AG09309 (cell line): ENCODE data around the gene CD79B.

Experiments
- DNase-seq: peaks from one replicate; pipeline ENCODE4 v3.0.0-alpha.2; 2010; ENCODE audit warnings: low read depth
- H3K4me3 ChIP-seq: 2 replicates; pipeline ENCODE4 v1.5.1; 2011; ENCODE audit warnings: mild to moderate bottlenecking, low read depth, low read length, moderate library complexity; ENCODE audit not compliant: control insufficient read depth
- CTCF ChIP-seq: IDR thresholded peaks from 2 replicates; pipeline ENCODE4 v1.5.1; 2011; ENCODE audit warnings: mild to moderate bottlenecking, low read depth, low read length, inconsistent platforms; ENCODE audit not compliant: insufficient read depth, control insufficient read depth; ENCODE audit errors: missing control alignments

Gene CD79B

DNA sequence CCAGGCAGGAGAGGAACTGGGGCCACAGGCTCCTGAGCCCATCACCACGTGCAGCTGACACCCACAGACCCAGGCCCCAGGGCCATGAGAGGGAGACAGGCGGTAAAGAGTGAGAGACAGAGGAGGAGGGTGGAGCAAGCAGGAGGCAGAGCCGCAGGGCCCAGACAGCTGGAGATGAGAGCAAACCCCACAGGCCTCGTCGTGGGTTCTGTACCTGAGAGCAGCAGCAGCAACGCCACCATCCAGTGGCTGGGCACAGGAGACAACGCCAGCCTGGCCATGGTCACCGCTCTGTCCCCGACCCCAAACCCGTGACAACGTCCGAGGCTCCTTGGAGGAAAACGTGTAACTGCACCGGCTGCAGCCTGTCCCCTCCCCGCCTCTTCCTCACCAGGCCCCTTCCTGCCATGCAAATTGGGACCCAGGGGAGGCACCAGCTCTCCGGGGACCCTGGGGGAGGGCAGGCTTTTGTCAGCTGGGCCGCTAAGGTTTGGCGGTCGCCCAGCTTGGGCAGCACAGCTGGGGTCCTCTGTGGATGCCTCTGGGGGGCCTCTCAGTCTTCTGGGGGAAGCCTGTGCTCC is at the start of gene CD79B:
CD79B (minus strand) TSS at position 351 of the 581 bp plus-strand sequence; CDS start at position 281, 70 bp downstream.
- TF ChIP-seq CTCF: no peak
- no peak for DNase-seq
- no peak within 1 kb of the TSS for H3K4me3 ChIP-seq

DNA sequence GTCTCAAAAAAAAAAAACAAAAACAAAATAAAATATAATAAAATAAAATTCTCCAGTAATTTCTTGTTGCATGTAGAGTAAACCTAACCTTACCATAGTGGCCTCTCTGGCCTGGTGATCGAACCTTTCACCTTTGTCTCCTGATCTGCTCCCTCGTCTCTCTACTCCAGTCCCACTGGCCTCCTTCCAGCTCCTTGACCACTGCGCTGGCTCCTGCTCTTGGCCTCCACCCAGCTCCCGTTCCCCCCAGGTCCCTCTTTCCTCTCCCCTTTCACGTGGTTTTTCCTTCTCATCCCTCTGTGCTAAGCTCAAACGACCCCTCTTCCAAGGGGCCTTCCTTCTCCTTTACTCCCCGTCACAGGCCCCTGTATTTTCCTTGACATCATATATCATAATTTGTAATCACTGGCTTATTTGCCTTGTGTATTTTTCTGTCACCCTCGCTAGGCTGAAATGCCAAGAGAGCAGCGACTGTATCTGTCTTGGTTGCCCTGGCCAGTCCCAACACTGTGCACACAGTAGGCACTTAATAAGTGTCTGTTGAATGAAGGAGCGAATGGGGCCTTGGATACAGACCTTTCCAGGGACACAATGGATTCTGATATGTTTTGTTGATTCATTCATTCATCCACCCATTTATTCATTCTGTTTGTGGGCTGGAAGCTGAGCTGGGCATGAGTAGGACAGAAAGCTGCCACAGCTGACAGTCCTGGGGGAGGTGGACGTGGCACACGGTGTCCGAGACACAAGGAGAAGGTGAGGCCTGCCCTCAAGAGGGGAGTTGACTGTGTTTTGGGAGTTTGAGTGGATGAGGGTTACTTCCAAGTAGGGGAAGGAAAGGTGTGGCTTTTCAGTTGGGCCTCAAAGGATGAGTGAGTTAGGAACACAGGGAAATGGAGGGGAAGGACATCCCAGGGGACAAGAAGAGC is 46.4 kb upstream of the CD79B start:
- no peak overlapping the region for H3K4me3 ChIP-seq
- DNase-seq: no peak
- TF ChIP-seq CTCF: no peak

- H3K4me3 ChIP-seq: no peak overlapping the region
- DNase-seq: no peak
- TF ChIP-seq CTCF: no peak
These were observed 44.6 kb upstream of the CD79B start for GRCh38 chr17:63976702-63977101.

- H3K4me3 ChIP-seq: no peak overlapping the region
- no peak for TF ChIP-seq CTCF
- no peak for DNase-seq
These were observed 43.5 kb upstream of the CD79B start for GRCh38 chr17:63975541-63976092.

GRCh38 chr17:63974594-63975192 is 42.6 kb upstream of the CD79B start:
- TF ChIP-seq CTCF: no peak
- H3K4me3 ChIP-seq: no peak overlapping the region
- DNase-seq: no peak

DNA sequence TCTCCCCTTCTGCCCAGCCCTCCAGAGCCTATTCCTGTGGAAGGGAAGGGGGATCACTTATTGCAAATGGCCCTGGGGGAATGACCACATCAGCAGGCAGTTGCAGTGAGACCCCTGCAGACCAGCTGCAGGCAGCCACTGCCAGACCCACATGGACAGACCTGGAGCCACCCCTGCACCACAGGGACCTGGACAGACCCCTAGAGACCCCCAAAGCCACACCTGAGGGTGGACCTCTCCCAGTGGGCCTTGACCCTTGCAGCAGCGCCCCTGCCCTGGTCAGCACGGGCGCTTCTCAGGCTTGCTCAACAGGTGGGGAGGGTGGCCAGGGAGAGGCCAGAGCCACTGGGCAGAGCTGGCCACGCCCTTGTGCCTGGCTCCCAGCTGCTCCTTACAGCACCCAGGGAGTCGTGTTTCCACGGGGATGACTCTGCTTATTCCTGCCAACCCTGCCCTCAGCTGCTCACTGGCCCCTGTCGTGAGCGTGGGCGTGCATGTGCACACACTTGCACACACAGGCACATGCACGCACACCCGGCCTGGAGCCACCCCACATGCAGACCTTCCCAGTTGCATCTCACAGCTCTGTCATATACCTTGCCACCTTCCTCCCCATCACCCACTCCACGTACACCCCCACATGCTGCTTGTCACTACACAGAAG is 41.9 kb upstream of the CD79B start:
- H3K4me3 ChIP-seq: no peak overlapping the region
- DNase-seq: no peak
- no peak for TF ChIP-seq CTCF
